GM21786 (cell line): ENCODE data around the gene AARS2.
"Not testable (repeated sequence)": the region's sequence is repeated elsewhere in the genome, so short reads cannot be mapped to it uniquely, and the experiment has no call there.

Experiments
- ATAC-seq: cut with Tn5 transposase; IDR thresholded peaks from one replicate; pipeline ENCODE4 v1.9.1; 2021; ENCODE audit not compliant: unreplicated experiment

Gene AARS2

DNA sequence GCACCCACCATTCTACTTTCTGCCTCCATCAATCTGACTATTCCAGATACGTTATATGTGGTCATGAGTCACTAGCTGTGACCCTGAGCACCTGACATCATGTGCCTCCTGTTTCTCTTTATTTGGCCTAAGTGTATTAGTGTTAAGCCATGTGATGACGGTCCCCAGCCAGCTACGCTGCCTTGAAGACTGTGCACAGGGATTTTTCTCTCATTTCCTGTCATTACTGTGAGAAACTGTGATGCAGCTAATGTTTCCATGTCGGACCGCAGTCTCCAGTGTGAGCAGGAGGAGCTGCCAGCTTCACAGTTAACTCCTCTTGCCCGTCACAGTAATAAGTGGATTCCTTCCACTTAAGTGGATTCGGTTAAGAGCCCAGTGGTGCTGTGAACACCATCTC, 19.4 kb upstream of the AARS2 start:
- ATAC-seq, result no peak

- no peak for ATAC-seq
Observed at GRCh38 chr6:44329858-44330257, 16.7 kb upstream of the AARS2 start.

DNA sequence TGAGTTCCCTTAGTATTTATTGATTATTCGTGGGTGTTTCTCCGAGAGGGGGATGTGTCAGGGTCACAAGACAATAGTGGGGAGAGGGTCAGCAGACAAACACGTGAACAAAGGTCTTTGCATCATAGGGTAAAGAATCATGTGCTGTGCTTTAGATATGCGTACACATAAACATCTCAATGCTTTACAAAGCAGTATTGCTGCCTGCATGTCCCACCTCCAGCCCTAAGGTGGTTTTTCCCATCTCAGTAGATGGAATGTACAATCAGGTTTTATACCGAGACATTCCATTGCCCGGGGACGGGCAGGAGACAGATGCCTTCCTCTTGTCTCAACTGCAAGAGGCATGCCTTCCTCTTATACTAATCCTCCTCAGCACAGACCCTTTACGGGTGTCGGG, 15.1 kb upstream of the AARS2 start:
- not testable (repeated sequence) for ATAC-seq

DNA sequence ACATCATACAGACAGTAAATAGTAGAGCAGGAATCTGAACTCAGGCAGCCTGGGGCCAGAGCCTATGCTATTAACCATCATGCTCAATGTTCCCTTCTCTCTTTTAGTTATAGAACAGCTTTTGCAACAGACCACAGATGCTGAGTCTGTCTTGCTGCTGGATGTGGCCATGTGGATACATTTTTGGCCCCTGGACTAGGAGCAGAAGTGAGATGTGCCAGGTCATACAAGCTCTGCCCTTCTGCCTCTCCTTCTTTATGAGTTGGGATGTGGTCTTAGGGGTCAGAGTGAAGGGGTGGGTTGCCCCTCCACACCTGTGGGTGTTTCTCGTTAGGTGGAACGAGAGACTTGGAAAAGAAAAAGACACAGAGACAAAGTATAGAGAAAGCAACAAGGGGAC, 14.6 kb upstream of the AARS2 start:
- ATAC-seq, result no peak

DNA sequence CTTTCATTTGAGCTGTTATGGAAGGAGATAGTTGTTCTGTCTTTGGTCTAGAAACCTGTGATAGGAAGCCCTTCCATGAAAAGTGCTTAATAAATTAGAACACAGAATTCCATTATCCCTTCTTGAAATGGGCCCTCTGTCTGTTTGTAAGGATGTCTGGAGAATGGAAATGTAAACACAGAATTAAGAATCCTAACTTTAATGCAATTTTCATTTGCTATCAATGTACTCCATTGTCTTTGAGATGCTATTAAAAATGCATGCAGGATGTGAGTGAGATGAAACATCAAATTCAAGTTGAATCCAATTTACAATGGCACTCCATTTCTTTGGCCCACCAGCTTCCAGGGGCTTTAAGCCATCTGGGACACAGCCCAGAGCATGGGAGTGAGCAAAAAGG, 13.9 kb upstream of the AARS2 start:
- ATAC-seq, result no peak

- no peak for ATAC-seq
Observed at GRCh38 chr6:44321210-44321609, 8.1 kb upstream of the AARS2 start.

GRCh38 chr6:44317136-44317631, 4.0 kb upstream of the AARS2 start:
- ATAC-seq, result not testable (repeated sequence)

DNA sequence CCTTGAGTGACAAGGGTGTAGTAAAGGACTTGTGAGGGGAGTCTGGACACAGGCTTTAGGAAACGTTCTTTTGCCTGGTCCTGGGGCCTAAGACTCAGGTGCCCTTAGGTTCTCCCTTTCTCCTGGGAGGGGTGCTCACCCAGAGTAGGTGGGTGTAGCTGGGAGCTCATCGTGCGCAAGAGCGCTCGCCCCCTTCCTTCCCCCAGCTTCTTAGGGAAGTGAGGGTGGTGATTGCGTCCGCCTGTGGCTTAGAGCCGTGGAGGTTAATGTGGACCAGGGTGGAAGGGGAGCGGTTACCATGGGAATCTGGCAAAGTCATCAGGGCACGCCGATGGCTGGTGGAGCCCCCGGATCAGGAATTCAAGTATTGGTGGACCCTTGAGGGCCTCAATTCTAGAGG, 3.3 kb upstream of the AARS2 start:
- no peak for ATAC-seq

- no peak for ATAC-seq
Observed at GRCh38 chr6:44315951-44316350, 2.8 kb upstream of the AARS2 start.

GRCh38 chr6:44315516-44315915, 2.4 kb upstream of the AARS2 start:
- no peak for ATAC-seq

DNA sequence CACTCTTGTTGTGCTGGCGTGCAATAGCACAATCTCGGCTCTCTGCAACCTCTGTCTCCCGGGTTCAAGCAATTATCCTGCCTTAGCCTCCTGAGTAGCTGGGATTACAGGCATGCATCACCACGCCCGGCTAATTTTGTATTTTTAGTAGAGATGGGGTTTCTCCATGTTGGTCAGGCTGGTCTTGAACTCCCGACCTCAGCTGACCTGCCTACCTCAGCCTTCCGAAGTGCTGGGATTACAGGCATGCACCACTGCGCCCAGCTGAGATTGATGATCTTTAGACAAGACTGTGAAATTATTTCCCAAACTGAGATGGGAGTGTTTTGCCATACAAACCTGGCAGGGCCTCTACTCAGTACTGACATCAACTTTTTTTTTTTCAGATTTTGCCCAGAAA, 1.5 kb upstream of the AARS2 start:
- ATAC-seq, result not testable (repeated sequence)

- no peak for ATAC-seq
Observed at GRCh38 chr6:44311767-44312166, 1.4 kb downstream of the AARS2 start.

- ATAC-seq, result no peak
Observed at GRCh38 chr6:44311304-44311703, 1.8 kb downstream of the AARS2 start.

GRCh38 chr6:44310241-44310640, 2.9 kb downstream of the AARS2 start:
- ATAC-seq, result no peak

DNA sequence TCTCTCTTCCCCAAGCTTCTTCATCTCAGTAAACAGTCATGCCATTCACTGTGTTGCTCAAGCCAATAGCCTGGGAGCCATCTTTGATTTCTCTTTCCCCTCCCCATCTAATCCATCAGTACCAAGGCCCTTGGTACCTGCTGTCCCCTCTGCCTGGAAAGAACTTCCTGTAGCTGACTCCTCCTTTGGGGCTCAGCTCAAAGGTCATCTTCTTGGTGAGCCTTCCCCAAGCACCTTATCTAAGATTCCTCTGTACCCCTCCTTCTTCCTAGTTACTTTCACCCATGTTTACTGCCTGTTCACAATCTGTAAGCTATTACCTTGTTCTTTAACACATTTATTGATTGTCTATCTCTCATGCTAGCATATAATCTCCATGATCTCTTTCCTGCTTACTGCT, 3.5 kb downstream of the AARS2 start:
- no peak for ATAC-seq

- no peak for ATAC-seq
Observed at GRCh38 chr6:44309092-44309491, 4.1 kb downstream of the AARS2 start.

GRCh38 chr6:44307217-44307616, 5.9 kb downstream of the AARS2 start:
- ATAC-seq, result no peak

- no peak for ATAC-seq
Observed at GRCh38 chr6:44306710-44307109, 6.4 kb downstream of the AARS2 start.

GRCh38 chr6:44305200-44305725, 7.9 kb downstream of the AARS2 start:
- ATAC-seq, result no peak

DNA sequence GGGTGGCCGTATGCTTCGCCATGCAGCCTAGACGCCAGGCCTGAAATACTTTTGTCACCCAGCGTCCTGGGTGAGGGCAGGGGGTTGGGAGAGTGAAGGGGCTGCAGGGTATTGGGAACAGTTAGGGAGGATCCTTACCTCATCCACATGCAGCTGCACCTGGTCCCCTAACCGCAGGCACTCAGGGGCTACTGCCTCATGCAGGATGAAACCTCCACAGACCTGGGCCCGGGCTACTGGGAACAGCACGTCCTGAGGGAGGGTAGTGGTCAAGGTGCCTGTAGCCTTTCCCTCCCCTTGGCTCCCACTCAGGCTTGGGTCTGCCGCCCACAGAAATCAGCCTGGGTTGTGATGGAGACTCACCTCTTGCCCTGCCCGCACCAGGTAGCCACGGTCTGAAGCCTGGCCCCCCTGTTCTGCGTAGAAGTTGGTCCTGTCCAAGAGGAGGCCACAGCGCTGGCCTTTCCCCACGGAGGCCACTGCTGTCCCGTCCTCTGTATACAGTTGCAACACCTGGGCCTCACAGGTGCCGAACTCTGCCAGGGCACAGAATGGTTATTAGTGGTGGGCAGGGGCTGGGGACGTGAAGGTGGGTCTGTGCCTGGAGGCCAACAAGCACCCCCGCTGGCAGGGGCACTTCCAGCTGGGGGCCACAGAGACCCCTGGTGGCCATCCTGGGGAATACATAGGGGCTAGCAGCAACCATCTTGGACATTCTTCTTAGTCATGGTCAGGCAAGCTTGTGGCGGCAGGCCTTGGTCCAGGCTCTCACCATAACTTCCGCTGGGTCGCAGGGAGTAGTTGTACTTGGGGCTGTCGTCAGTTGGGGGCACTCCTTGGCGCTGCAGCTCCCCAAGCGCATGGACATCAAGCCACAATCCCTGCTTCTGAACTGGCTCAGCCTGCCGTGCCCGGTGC, 8.6 kb downstream of the AARS2 start:
- no peak for ATAC-seq

DNA sequence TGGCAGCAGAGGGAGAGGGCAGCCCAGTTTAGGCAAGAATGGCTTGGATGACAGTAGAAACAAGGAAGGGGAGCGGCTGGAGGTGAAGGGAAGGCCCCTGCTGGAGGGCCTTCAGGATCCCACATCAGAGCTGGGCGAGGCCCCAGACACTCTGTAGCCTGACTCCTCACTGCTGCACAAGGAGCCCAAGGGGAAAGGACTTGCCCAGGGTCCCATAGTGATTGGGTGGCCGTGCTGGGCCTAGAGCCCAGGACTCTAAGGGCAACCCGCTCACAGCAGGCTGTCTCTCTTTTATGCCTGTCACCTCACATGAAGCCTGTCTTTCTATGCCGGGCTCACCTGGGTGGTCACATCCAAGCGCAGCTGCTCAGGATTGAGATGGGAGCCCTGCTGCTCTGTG, 9.3 kb downstream of the AARS2 start:
- no peak for ATAC-seq

DNA sequence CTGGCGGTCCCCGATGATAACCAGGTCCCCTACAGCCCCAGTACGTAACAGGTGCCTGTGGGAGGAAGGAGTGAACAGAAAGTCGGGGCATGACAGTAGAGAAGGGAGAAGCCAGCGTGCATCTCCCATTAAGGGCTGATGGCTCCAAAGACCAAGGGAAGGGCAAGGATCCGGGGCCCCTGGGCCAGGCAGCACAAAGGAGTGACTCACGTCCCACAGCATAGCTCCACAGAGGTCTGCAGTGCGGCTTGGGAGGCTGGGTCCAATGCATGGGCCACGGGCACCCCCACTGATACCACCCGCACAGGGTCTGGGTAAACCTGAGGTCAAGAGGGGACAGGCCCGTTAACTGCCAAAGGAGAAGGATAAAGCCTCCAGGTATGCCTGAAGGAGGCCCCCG, 10.3 kb downstream of the AARS2 start:
- ATAC-seq, result no peak
